ENCODE data around the gene SSTR3.

SSTR3 gene

GRCh38 chr22:37256075-37256726, 43.9 kb upstream of the SSTR3 start:
- no peak overlapping the region for H2AFZ ChIP-seq (ENCODE audit: low read depth, low read length, severe bottlenecking)

DNA sequence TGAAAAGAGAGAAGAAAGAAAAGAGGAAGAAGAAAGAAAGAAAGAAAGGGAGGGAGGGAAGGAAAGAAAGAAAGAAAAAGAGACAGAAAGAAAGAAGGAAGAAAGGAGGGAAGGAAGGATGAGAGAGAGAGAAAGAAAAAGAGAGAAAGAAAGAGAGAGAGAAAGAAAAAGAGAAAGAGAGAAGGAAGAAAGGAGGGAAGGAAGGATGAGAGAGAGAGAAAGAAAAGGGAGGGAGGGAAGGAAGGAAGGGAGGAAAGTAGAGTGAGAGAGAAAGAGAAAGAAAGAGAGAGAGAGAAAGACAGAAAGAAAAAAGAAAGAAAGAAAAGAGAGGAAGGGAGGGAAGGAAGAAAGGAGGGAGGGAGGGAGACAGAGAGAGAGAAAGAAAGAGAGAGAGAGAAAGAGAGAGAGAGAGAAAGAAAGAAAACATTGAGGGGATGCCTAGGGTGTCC, 43.3 kb upstream of the SSTR3 start:
- Histone ChIP-seq H3K9me3 (ENCODE audit: insufficient read depth, low read length) (no peaks in the 10 kb centered on the region), H3K4me2 (ENCODE audit: low read depth, low read length, poor library complexity, severe bottlenecking) (no peak overlapping the region), H3K36me3 (ENCODE audit: low read length) (no peaks in the 10 kb centered on the region), H3K27ac (ENCODE audit: low read depth, low read length) (no peak overlapping the region), H3K9me2 (replicated peaks; ENCODE audit: insufficient read depth, low read length) (no peaks in the 10 kb centered on the region), H3K79me2 (ENCODE audit: insufficient read depth, low read length) (no peaks in the 10 kb centered on the region), H3K9ac (ENCODE audit: low read length) (no peak overlapping the region), H3F3A (ENCODE audit: insufficient read depth) (no peaks in the 10 kb centered on the region), H3K4me3 (ENCODE audit: insufficient read depth, low read length, poor library complexity, severe bottlenecking) (no peak overlapping the region), H2AFZ (ENCODE audit: low read depth, low read length, severe bottlenecking) (no peak overlapping the region), H4K20me1 (ENCODE audit: low read depth, low read length) (no peaks in the 10 kb centered on the region), H3K27me3 (ENCODE audit: low read length) (no peaks in the 10 kb centered on the region)
- TF ChIP-seq EZH2phosphoT487 (conservative IDR thresholded peaks at IDR 0.05; ENCODE audit: low read length), result no peak
- TF ChIP-seq, protein P1, sequence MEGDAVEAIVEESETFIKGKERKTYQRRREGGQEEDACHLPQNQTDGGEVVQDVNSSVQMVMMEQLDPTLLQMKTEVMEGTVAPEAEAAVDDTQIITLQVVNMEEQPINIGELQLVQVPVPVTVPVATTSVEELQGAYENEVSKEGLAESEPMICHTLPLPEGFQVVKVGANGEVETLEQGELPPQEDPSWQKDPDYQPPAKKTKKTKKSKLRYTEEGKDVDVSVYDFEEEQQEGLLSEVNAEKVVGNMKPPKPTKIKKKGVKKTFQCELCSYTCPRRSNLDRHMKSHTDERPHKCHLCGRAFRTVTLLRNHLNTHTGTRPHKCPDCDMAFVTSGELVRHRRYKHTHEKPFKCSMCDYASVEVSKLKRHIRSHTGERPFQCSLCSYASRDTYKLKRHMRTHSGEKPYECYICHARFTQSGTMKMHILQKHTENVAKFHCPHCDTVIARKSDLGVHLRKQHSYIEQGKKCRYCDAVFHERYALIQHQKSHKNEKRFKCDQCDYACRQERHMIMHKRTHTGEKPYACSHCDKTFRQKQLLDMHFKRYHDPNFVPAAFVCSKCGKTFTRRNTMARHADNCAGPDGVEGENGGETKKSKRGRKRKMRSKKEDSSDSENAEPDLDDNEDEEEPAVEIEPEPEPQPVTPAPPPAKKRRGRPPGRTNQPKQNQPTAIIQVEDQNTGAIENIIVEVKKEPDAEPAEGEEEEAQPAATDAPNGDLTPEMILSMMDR (IDR thresholded peaks at IDR 0.05; ENCODE audit: insufficient read depth, low read length, poor library complexity, severe bottlenecking), result no peak

More at GRCh38 chr22:37256075-37256726, 43.9 kb upstream of the SSTR3 start:
- no peak overlapping the region for H3K9ac ChIP-seq (ENCODE audit: low read length)
- no peak overlapping the region for H3K27ac ChIP-seq (ENCODE audit: low read depth, low read length)
- H3K4me3 ChIP-seq (ENCODE audit: insufficient read depth, low read length, poor library complexity, severe bottlenecking), result no peak overlapping the region
- no peaks in the 10 kb centered on the region for H3K27me3 ChIP-seq (ENCODE audit: low read length)
- H3K9me3 ChIP-seq (ENCODE audit: insufficient read depth, low read length), result no peaks in the 10 kb centered on the region
- H3K36me3 ChIP-seq (ENCODE audit: low read length), result no peaks in the 10 kb centered on the region
- no peaks in the 10 kb centered on the region for H3K9me2 ChIP-seq (replicated peaks; ENCODE audit: insufficient read depth, low read length)
- no peaks in the 10 kb centered on the region for H3F3A ChIP-seq (ENCODE audit: insufficient read depth)
- TF ChIP-seq, protein P1 (IDR thresholded peaks at IDR 0.05; ENCODE audit: insufficient read depth, low read length, poor library complexity, severe bottlenecking), result no peak
- TF ChIP-seq EZH2phosphoT487 (conservative IDR thresholded peaks at IDR 0.05; ENCODE audit: low read length), result no peak
- no peaks in the 10 kb centered on the region for H3K79me2 ChIP-seq (ENCODE audit: insufficient read depth, low read length)
- no peaks in the 10 kb centered on the region for H4K20me1 ChIP-seq (ENCODE audit: low read depth, low read length)
- H3K4me2 ChIP-seq (ENCODE audit: low read depth, low read length, poor library complexity, severe bottlenecking), result no peak overlapping the region

DNA sequence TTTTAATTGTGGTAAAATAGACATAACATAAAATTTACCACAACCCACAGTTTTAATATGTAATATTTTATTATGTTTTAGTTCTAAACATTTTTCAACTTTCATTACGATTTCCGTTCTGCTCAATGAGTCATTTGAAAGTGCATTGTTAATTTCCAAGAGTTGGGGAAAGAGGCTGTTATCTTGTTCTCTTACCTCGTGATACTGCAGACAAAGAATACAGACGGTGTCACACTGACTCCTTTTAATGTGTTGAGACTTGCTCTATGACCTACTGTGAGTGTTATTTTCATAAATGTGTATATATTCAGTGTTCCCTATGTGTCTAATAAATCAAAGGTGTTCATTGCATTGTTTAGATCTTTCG, 42.6 kb upstream of the SSTR3 start:
- Histone ChIP-seq H3K27ac (ENCODE audit: low read depth, low read length) (no peak overlapping the region), H3K9me3 (ENCODE audit: insufficient read depth, low read length) (no peaks in the 10 kb centered on the region), H3K36me3 (ENCODE audit: low read length) (no peaks in the 10 kb centered on the region), H3F3A (ENCODE audit: insufficient read depth) (no peaks in the 10 kb centered on the region), H3K79me2 (ENCODE audit: insufficient read depth, low read length) (no peaks in the 10 kb centered on the region), H2AFZ (ENCODE audit: low read depth, low read length, severe bottlenecking) (no peak overlapping the region), H3K4me3 (ENCODE audit: insufficient read depth, low read length, poor library complexity, severe bottlenecking) (no peak overlapping the region), H3K9me2 (replicated peaks; ENCODE audit: insufficient read depth, low read length) (no peaks in the 10 kb centered on the region), H4K20me1 (ENCODE audit: low read depth, low read length) (no peaks in the 10 kb centered on the region), H3K4me2 (ENCODE audit: low read depth, low read length, poor library complexity, severe bottlenecking) (no peak overlapping the region), H3K9ac (ENCODE audit: low read length) (no peak overlapping the region), H3K27me3 (ENCODE audit: low read length) (no peaks in the 10 kb centered on the region)
- TF ChIP-seq, protein P1 (IDR thresholded peaks at IDR 0.05; ENCODE audit: insufficient read depth, low read length, poor library complexity, severe bottlenecking), result no peak
- no peak for TF ChIP-seq EZH2phosphoT487 (conservative IDR thresholded peaks at IDR 0.05; ENCODE audit: low read length)
